IPS-15b (cell line): Measurements from ENCODE around the gene OLIG1.

Experiments
- H3K27me3 ChIP-seq: one replicate; pipeline ENCODE4 v1.6.1; 2013; ENCODE audit warnings: low read length; ENCODE audit not compliant: control insufficient read depth, insufficient read depth
- H3K36me3 ChIP-seq: one replicate; pipeline ENCODE4 v1.6.1; 2013; ENCODE audit warnings: low read length; ENCODE audit not compliant: control insufficient read depth, insufficient read depth
- H3K4me1 ChIP-seq: one replicate; pipeline ENCODE4 v1.6.1; 2013; ENCODE audit warnings: mild to moderate bottlenecking, low read length; ENCODE audit not compliant: control insufficient read depth, insufficient read depth
- H3K4me3 ChIP-seq: one replicate; pipeline ENCODE4 v1.5.1; 2013; ENCODE audit warnings: low read depth, low read length
- H3K9ac ChIP-seq: one replicate; pipeline ENCODE4 v1.6.1; 2013; ENCODE audit warnings: low read depth, mild to moderate bottlenecking, low read length
- H3K9me3 ChIP-seq: one replicate; pipeline ENCODE4 v1.6.1; 2013; ENCODE audit warnings: mild to moderate bottlenecking, low read length; ENCODE audit not compliant: control insufficient read depth, insufficient read depth

Gene OLIG1

DNA sequence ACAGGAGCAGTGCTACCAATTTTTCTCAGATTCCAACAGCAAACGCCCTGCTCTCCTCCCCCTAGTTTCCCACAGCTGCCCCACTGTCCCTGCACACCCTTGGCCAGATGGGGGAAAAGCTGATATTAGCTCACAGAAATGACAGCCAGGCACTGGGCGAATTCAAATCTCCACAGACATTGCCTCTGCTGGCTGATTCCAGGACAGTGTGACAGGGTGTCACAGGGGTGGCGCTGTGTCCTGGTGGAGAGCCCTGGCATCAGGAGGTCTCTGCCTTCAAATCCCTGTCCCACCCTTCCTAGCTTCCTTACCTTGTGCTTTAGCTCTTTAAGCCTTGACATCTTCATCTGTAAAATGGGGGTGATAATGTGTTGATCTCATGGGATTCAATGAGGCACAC lies 10.4 kb downstream of the OLIG1 start:
- Histone ChIP-seq H3K4me1 (peaks cover 12% of the 10 kb centered on the region), H3K9me3 (no peaks in the 10 kb centered on the region), H3K9ac (no peak overlapping the region), H3K4me3 (no peak overlapping the region), H3K36me3 (no peaks in the 10 kb centered on the region), H3K27me3 (peaks cover 36% of the 10 kb centered on the region)

DNA sequence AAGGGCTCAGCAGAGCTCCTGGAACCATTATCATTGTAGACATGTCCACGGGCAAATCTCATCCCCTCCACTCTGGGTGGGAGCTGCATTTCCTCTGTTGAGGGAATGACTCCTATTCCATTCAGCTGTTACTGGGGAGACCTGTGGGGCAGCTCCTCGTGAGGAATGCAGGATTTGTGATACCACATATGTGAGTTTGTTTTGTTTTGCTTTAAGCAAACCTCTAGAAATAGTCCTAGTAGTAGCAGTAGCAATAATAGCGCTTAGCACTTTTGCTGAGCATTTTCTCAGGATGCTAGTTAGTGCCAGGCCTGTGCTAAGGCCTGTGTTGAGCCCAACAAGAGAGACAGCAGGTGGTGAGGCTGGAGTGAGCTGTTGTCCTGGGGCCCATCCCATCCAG lies 10.8 kb downstream of the OLIG1 start:
- Histone ChIP-seq H3K9me3 (no peaks in the 10 kb centered on the region), H3K36me3 (no peaks in the 10 kb centered on the region), H3K4me1 (peaks cover 8% of the 10 kb centered on the region), H3K27me3 (peaks cover 32% of the 10 kb centered on the region), H3K4me3 (no peak overlapping the region), H3K9ac (no peak overlapping the region)

DNA sequence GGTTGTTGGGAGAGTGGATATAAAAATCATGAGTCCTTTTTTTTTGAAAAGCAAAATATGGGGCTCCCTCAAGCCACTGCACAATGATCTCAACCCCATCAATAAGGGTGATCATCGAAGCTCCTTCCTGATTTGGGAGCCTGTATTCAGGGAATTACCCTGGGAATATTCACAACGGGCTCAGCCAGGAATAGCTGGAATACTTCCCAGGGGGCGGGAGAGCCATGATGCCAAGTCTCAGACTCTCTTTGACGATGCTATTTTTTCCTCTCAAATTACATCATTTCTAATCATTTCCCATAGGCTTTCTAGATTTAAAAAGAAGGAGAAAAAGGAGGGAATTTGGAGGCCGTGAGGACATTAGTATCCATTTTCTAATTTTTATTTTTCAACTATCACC lies 18.4 kb downstream of the OLIG1 start:
- no peaks in the 10 kb centered on the region for H3K36me3 ChIP-seq
- no peaks in the 10 kb centered on the region for H3K4me1 ChIP-seq
- no peak overlapping the region for H3K4me3 ChIP-seq
- no peak overlapping the region for H3K9ac ChIP-seq
- H3K9me3 ChIP-seq, result no peaks in the 10 kb centered on the region
- H3K27me3 ChIP-seq, result no peaks in the 10 kb centered on the region

DNA sequence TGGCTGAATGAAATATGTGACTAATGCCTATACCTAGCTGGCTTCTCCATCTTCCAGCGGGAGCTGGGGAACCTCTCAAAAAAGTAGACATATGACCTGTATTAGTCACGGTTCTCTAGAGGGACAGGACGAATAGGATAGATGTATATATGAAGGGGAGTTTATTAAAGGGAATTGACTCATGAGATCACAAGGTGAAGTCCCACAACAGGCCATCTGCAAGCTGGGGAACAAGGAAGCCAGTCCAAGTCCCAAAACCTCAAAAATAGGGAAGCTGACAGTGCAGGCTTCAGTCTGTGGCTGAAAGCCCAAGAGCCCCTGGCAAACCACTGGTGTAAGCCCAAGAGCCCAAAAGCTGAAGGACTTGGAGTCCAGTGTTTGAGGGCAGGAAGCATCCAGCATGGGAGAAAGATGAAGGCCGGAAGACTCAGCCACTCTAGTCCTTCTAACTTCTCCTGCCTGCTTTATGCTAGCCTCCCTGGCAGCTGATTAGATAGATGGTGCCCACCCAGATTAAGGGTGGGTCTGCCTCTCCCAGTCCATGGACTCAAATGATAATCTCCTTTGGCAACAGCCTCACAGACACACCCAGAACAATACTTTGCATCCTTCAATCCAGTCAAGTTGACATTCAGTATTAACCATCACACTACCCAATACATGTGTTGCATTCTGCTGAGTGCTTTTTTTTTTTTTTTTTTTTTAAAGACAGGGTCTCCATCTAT lies 19.6 kb downstream of the OLIG1 start:
- H3K4me1 ChIP-seq, result no peaks in the 10 kb centered on the region
- H3K4me3 ChIP-seq, result no peak overlapping the region
- no peak overlapping the region for H3K9ac ChIP-seq
- H3K9me3 ChIP-seq, result no peaks in the 10 kb centered on the region
- H3K36me3 ChIP-seq, result no peaks in the 10 kb centered on the region
- no peaks in the 10 kb centered on the region for H3K27me3 ChIP-seq

DNA sequence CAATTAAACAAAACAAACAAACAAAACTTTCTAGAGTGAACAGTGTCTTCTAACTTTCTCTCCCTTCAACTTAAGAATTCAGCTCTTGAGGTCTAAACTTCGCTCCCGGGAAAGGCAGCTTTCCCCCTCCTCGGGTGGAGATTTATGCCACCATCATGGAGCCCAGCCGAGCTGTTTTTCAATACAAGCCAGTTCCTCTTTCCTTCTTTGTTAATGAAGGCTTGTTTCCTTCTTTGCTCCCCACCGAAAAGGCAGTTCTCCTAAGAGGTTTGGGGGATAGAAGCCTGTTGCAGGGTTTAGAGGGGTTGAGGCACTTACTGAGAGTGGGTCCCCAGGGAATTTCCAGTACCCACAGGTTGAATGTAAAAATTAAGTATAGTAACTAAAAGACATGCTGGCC lies 26.5 kb downstream of the OLIG1 start:
- no peak overlapping the region for H3K9ac ChIP-seq
- H3K27me3 ChIP-seq, result no peaks in the 10 kb centered on the region
- H3K36me3 ChIP-seq, result no peaks in the 10 kb centered on the region
- H3K4me3 ChIP-seq, result no peak overlapping the region
- H3K4me1 ChIP-seq, result peaks cover 12% of the 10 kb centered on the region
- no peaks in the 10 kb centered on the region for H3K9me3 ChIP-seq

DNA sequence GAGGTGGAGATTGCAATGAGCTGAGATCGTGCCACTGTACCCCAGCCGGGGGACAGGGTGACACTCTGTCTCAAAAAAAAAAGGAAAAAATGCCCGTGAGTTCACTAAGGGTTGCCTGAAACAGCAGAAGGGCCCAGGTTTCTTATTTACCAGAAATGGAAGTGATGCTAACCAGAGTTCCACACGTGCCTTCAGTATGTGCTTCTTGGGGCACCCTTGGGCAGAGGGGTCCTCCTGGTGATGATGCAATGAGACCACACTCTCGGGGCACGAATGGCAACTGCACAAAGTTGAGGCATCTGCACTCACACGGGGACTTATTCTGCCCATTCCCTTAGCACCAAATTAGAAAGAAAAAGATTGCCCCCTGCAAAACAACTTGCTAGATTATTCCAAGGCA lies 29.2 kb downstream of the OLIG1 start:
- Histone ChIP-seq H3K36me3 (no peaks in the 10 kb centered on the region), H3K4me3 (no peak overlapping the region), H3K9ac (no peak overlapping the region), H3K9me3 (peaks cover under 1% of the 10 kb centered on the region), H3K27me3 (no peaks in the 10 kb centered on the region), H3K4me1 (peaks cover 12% of the 10 kb centered on the region)

DNA sequence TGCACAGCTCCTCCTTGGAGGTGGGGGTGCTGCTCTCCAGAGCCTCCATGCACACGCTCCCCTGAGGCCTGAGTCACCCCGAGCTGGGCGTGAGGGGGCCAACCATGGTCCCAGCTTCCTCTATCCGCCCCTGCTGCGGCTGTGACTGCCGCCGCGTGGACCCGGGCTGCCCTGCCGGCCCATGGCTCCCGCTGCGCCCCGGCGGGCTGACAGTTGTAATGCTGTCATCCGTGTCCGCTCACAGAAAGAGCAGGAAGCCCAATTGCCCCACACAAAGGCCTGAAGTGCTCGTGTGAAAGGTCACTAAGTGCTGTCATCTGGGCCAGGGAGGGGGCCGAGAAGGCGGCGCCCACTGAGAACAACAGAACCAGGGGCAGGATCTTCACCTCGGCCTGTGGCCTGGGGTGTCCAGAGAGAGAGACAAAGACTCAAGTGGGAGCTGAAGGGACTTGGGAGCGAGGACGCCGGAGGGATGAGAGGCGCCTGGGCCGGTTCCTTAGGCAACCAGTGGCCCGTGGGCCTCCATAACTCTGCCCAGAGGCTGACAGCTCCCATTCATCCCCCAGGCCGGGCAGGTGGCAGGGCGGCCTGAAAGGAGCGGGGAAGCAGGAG lies 31.5 kb downstream of the OLIG1 start:
- Histone ChIP-seq H3K9ac (no peak overlapping the region), H3K4me3 (no peak overlapping the region), H3K36me3 (no peaks in the 10 kb centered on the region), H3K4me1 (peaks cover 15% of the 10 kb centered on the region), H3K9me3 (peaks cover 4% of the 10 kb centered on the region), H3K27me3 (no peaks in the 10 kb centered on the region)

DNA sequence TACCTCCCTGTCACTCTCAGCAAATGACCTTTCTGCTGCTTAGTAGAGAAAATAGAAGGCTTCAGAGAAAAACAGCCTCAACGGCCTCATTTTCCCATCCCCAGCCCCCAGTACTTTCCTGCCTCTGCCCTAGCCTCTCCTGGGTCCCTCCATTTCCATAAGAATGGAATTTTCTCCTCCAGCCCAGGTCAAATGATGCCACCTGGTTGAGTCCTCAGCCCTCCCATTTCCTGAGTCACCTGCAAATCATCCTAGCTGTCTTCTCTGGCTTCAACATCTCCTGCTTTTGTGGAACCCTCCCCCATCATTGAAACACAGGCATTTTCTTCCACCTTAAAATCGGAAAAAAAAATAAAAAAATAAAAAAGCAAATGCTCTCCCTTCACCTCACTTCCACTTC lies 35.1 kb downstream of the OLIG1 start:
- peaks cover 12% of the 10 kb centered on the region for H3K4me1 ChIP-seq
- H3K36me3 ChIP-seq, result no peaks in the 10 kb centered on the region
- no peak overlapping the region for H3K9ac ChIP-seq
- peaks cover 20% of the 10 kb centered on the region for H3K27me3 ChIP-seq
- peaks cover 4% of the 10 kb centered on the region for H3K9me3 ChIP-seq
- H3K4me3 ChIP-seq, result no peak overlapping the region

DNA sequence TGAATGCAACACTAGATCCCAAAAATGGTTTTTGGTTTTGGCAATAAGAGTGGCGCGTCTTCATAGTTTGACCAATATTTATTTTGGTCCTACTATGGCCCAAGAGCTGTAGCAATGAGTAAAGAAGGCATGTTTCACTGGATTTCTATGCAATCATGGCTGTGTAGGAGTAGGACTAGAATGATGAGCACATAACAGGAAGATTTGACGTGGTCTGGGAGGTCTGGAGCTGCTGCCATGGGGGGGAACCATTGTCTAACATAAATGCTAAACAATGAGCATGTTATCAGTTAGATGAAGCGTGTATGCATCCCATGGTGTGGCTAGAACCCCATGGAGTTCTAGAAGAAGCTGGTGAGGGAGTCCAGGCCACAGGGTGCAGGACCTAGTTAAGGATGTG lies 38.3 kb downstream of the OLIG1 start:
- Histone ChIP-seq H3K4me1 (peaks cover 23% of the 10 kb centered on the region), H3K27me3 (peaks cover 47% of the 10 kb centered on the region), H3K4me3 (no peak overlapping the region), H3K36me3 (no peaks in the 10 kb centered on the region), H3K9ac (no peak overlapping the region), H3K9me3 (peaks cover 4% of the 10 kb centered on the region)

DNA sequence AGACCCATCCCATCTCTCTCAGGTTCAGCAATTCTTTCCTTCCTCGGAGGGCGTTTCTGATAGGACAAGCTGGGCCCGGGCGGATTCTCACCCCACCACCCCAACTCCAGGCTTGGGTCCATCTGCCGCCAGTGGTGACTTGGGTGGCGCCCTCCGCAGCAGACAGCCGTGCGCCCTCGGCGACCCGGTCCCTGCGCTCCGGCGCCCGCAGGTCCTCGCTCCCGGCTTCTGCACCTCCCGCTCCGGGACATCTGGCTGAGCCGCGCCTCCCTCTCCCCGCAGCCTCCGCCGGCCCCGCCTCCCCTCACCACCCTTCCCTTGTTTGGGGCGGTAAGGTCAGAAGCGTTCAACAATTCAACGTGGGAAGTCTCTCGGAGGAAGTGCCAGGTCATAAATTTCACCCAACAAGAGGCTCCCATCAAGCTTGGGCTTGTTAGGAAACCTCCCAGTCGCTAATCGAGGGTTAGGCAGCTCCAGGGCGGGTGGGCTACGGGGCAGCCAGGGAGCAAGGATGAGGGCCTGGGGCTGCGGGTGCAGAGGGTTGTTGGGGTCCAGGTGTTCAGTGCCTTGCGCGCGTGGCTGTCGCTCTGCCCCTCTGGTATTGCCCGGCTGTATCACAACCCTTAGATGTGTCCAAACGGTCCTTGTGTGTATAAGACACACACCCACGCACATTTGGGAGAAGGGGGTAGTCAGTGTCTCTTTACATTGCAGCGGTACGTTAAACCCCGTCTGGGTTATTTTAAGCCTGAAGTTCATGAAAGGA lies 39.8 kb downstream of the OLIG1 start:
- Histone ChIP-seq H3K27me3 (peaks cover 49% of the 10 kb centered on the region), H3K9ac (no peak overlapping the region), H3K4me3 (peak overlapping the region; percentile 55), H3K36me3 (no peaks in the 10 kb centered on the region), H3K4me1 (peaks cover 22% of the 10 kb centered on the region), H3K9me3 (no peaks in the 10 kb centered on the region)

DNA sequence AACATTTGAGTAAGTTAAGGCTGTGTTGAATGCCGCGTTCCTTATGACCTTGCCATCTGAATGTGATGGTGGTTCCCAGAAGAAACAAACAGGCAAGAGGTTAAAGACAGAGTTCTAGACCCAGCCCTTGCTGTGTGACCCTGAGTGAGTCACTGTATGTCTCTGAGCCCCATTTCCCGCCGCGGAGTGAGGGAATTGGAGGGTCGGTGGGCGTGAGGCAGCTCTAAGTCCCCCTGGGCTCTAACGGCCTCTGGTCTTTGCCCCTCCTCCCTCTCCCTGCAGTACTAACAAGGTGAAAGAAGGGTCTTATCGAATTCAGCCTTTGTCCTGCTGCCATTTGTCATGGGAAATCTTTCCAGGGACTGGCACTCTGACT lies 40.4 kb downstream of the OLIG1 start:
- no peaks in the 10 kb centered on the region for H3K36me3 ChIP-seq
- H3K27me3 ChIP-seq, result peaks cover 49% of the 10 kb centered on the region
- H3K9me3 ChIP-seq, result no peaks in the 10 kb centered on the region
- peaks cover 20% of the 10 kb centered on the region for H3K4me1 ChIP-seq
- H3K4me3 ChIP-seq, result peak overlapping the region; percentile 55
- H3K9ac ChIP-seq, result no peak overlapping the region

DNA sequence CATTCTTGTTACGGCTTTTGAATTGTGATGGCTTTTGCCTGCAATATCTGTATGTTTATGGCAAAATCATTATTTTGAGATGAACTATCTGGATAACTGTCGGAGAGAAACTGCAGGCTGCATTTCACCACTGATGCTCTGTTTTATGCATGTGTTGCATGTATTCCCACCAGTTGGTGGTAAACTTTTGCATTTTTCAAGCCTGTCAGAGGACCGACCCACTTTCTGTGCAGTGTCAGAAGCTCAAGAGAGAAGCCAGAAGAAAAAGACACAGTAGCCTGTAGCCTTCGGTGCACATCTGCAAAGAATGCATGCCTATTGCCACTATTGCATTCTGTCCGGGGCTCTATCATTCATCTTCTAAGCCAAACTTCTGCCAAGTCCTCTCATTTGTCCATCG lies 41.6 kb downstream of the OLIG1 start:
- Histone ChIP-seq H3K4me1 (peaks cover 17% of the 10 kb centered on the region), H3K9ac (no peak overlapping the region), H3K9me3 (no peaks in the 10 kb centered on the region), H3K27me3 (peaks cover 49% of the 10 kb centered on the region), H3K4me3 (no peak overlapping the region), H3K36me3 (no peaks in the 10 kb centered on the region)
